Activated naive CD4-positive, alpha-beta T cell treated with anti-CD3 and anti-CD28 coated beads, Interleukin-2, amount 50 U/mL, for 72 hours (primary cell): ENCODE measurements around the gene KRTAP10-9. TPM values are rescaled to one million over a fixed set of nuclear protein-coding genes. Genes with fewer than 3 reads are reported as not detected.
"Not testable (repeated sequence)": the region's sequence is repeated elsewhere in the genome, so short reads cannot be mapped to it uniquely, and the experiment has no call there.

Experiments
- ATAC-seq, 2 donors: fragments of 150-1000 bp; cut with Tn5 transposase; 2 replicates each; pipeline ENCODE4 v1.10.0; 2021; ENCODE audit warnings: mild to moderate bottlenecking in 2 of 2, moderate library complexity in 2 of 2
- DNase-seq, 2 donors: peaks; one replicate each; pipeline ENCODE4 v3.0.0; 2021 to 2022; ENCODE audit warnings: low spot score in 2 of 2
- H3K27ac Mint-ChIP-seq, 2 donors: one replicate each; pipeline ENCODE4 v1.8.0; 2022; ENCODE audit warnings: mild to moderate bottlenecking in 2 of 2, mixed read lengths in 2 of 2
- H3K36me3 Mint-ChIP-seq, 2 donors: one replicate each; pipeline ENCODE4 v1.8.0; 2022; ENCODE audit warnings: mixed read lengths in 2 of 2
- H3K9me3 Mint-ChIP-seq, 2 donors: one replicate each; pipeline ENCODE4 v1.8.0; 2022; ENCODE audit warnings: mixed read lengths in 2 of 2
- total RNA-seq, 2 donors: library from RNA; stranded (reverse); gene quantifications; one replicate each; pipeline ENCODE4 v1.2.3, GENCODE V29; 2022

KRTAP10-9 gene
- total RNA-seq, 2 donors from 2014 or later: not detected

- no peak for ATAC-seq
- Mint-ChIP-seq H3K27ac (no peak overlapping the region), H3K36me3 (peaks cover 24 to 29% of the 10 kb centered on the region in 2 donors), H3K9me3 (peaks cover 18 to 26% of the 10 kb centered on the region in 2 donors)
- DNase-seq: no peak
Observed at GRCh38 chr21:44606495-44606894, 20.4 kb upstream of the KRTAP10-9 start.

GRCh38 chr21:44609193-44609592 lies 17.7 kb upstream of the KRTAP10-9 start:
- Mint-ChIP-seq H3K36me3 (peaks cover 24 to 29% of the 10 kb centered on the region in 2 donors), H3K9me3 (peaks cover 21 to 27% of the 10 kb centered on the region in 2 donors)
- ATAC-seq: no peak

GRCh38 chr21:44610157-44610843 lies 16.6 kb upstream of the KRTAP10-9 start:
- not testable (repeated sequence) for DNase-seq
- peaks cover 21 to 27% of the 10 kb centered on the region in 2 donors for H3K9me3 Mint-ChIP-seq

More at GRCh38 chr21:44609193-44609592, 17.7 kb upstream of the KRTAP10-9 start:
- no peak overlapping the region for H3K27ac Mint-ChIP-seq
- DNase-seq: no peak

GRCh38 chr21:44611551-44611950 lies 15.3 kb upstream of the KRTAP10-9 start:
- Mint-ChIP-seq H3K9me3 (peaks cover 21 to 23% of the 10 kb centered on the region in 2 donors), H3K36me3 (peaks cover 24 to 29% of the 10 kb centered on the region in 2 donors), H3K27ac (no peak overlapping the region)
- DNase-seq (no peak), ATAC-seq (no peak)

More at GRCh38 chr21:44610157-44610843, 16.6 kb upstream of the KRTAP10-9 start:
- peaks cover 24 to 29% of the 10 kb centered on the region in 2 donors for H3K36me3 Mint-ChIP-seq
- not testable (repeated sequence) for ATAC-seq, H3K27ac Mint-ChIP-seq

GRCh38 chr21:44612029-44612486 lies 14.8 kb upstream of the KRTAP10-9 start, which contains the start of gene KRTAP10-8:
Gene KRTAP10-8 (plus strand): TSS chr21:44612079. CDS start chr21:44612101, 22 bp downstream.
- H3K36me3 Mint-ChIP-seq: peaks cover 24 to 29% of the 10 kb centered on the region in 2 donors
- no peak within 1 kb of the TSS for H3K27ac Mint-ChIP-seq
- H3K9me3 Mint-ChIP-seq: peaks cover 21 to 23% of the 10 kb centered on the region in 2 donors
- ATAC-seq (no peak), DNase-seq (no peak)

- DNase-seq (no peak), ATAC-seq (no peak)
- H3K9me3 Mint-ChIP-seq: peaks cover 21 to 23% of the 10 kb centered on the region in 2 donors
- peaks cover 24 to 29% of the 10 kb centered on the region in 2 donors for H3K36me3 Mint-ChIP-seq
- H3K27ac Mint-ChIP-seq: no peak overlapping the region
Observed at GRCh38 chr21:44612669-44613229, 14.1 kb upstream of the KRTAP10-9 start.

- Mint-ChIP-seq H3K27ac (no peak overlapping the region), H3K9me3 (peaks cover 23 to 26% of the 10 kb centered on the region in 2 donors), H3K36me3 (peaks cover 29 to 36% of the 10 kb centered on the region in 2 donors)
- DNase-seq (no peak), ATAC-seq (no peak)
Observed at GRCh38 chr21:44613386-44614155, 13.3 kb upstream of the KRTAP10-9 start.

GRCh38 chr21:44614161-44614631 lies 12.7 kb upstream of the KRTAP10-9 start:
- ATAC-seq (no peak), DNase-seq (no peak)
- no peak overlapping the region for H3K27ac Mint-ChIP-seq
- H3K9me3 Mint-ChIP-seq: peaks cover 24 to 27% of the 10 kb centered on the region in 2 donors
- H3K36me3 Mint-ChIP-seq: peaks cover 30 to 37% of the 10 kb centered on the region in 2 donors

- Mint-ChIP-seq H3K27ac (no peak overlapping the region), H3K9me3 (peaks cover 24 to 28% of the 10 kb centered on the region in 2 donors), H3K36me3 (peaks cover 31 to 37% of the 10 kb centered on the region in 2 donors)
- no peak for ATAC-seq
- no peak for DNase-seq
Observed at GRCh38 chr21:44614961-44615391, 11.9 kb upstream of the KRTAP10-9 start.

GRCh38 chr21:44615466-44615865 lies 11.4 kb upstream of the KRTAP10-9 start:
- H3K9me3 Mint-ChIP-seq: peaks cover 27 to 31% of the 10 kb centered on the region in 2 donors
- H3K36me3 Mint-ChIP-seq: peaks cover 32 to 37% of the 10 kb centered on the region in 2 donors
- no peak for ATAC-seq
- no peak for DNase-seq
- H3K27ac Mint-ChIP-seq: no peak overlapping the region

- Mint-ChIP-seq H3K27ac (peak overlapping the region in 1 of 2 donors; percentile 84), H3K9me3 (peaks cover 29 to 32% of the 10 kb centered on the region in 2 donors), H3K36me3 (peaks cover 31 to 36% of the 10 kb centered on the region in 2 donors)
- DNase-seq (no peak), ATAC-seq (no peak)
Observed at GRCh38 chr21:44615911-44616590, 10.8 kb upstream of the KRTAP10-9 start.

GRCh38 chr21:44616591-44616926 lies 10.3 kb upstream of the KRTAP10-9 start:
- Mint-ChIP-seq H3K9me3 (peaks cover 24 to 29% of the 10 kb centered on the region in 2 donors), H3K27ac (peak overlapping the region in 1 of 2 donors; percentile 84), H3K36me3 (peaks cover 28 to 31% of the 10 kb centered on the region in 2 donors)
- DNase-seq (no peak), ATAC-seq (no peak)

GRCh38 chr21:44617071-44617501 lies 9.8 kb upstream of the KRTAP10-9 start:
- Mint-ChIP-seq H3K9me3 (peaks cover 24 to 27% of the 10 kb centered on the region in 2 donors), H3K36me3 (peaks cover 28 to 31% of the 10 kb centered on the region in 2 donors), H3K27ac (peak overlapping the region in 1 of 2 donors; percentile 84)
- ATAC-seq (no peak), DNase-seq (no peak)

GRCh38 chr21:44618504-44618903 lies 8.4 kb upstream of the KRTAP10-9 start:
- H3K27ac Mint-ChIP-seq: peak overlapping the region in 1 of 2 donors; percentile 84
- DNase-seq (no peak), ATAC-seq (peak; percentile 44 to 60)
- H3K36me3 Mint-ChIP-seq: peaks cover 41 to 44% of the 10 kb centered on the region in 2 donors
- peaks cover 36 to 39% of the 10 kb centered on the region in 2 donors for H3K9me3 Mint-ChIP-seq

GRCh38 chr21:44618909-44619308 lies 8.0 kb upstream of the KRTAP10-9 start:
- peak overlapping the region; percentile 6 to 84 for H3K27ac Mint-ChIP-seq
- peaks cover 40 to 43% of the 10 kb centered on the region in 2 donors for H3K9me3 Mint-ChIP-seq
- H3K36me3 Mint-ChIP-seq: peaks cover 45 to 48% of the 10 kb centered on the region in 2 donors
- peak; percentile 71 to 98 for ATAC-seq
- peak in 1 of 2 donors; percentile 17 for DNase-seq

GRCh38 chr21:44619886-44620285 lies 7.0 kb upstream of the KRTAP10-9 start:
- ATAC-seq (no peak), DNase-seq (no peak)
- Mint-ChIP-seq H3K36me3 (peaks cover 53 to 57% of the 10 kb centered on the region in 2 donors), H3K9me3 (peaks cover 50 to 51% of the 10 kb centered on the region in 2 donors), H3K27ac (no peak overlapping the region)
